AG04450 (cell line): ENCODE data around the gene XPR1. TPM values are rescaled to one million over a fixed set of nuclear protein-coding genes. Genes with fewer than 3 reads are reported as not detected.

Experiments
- CTCF ChIA-PET: fragments of 300-600, 350-600 bp; formaldehyde crosslinking; extraction: SDS; loops from one replicate; lab custom pipeline; 2022; ENCODE audit warnings: antibody characterized with exemption, inconsistent platforms; lab: Charles Lee
- POLR2A ChIA-PET: fragments of 350-600 bp; formaldehyde crosslinking; extraction: SDS; loops from one replicate; lab custom pipeline; 2021; ENCODE audit warnings: antibody characterized with exemption, inconsistent platforms; lab: Yijun Ruan, JAX
- DNase-seq: peaks from one replicate; pipeline ENCODE4 v3.0.0-alpha.2; 2011; ENCODE audit warnings: low read depth, low spot score
- H3K27ac ChIP-seq: one replicate; pipeline ENCODE4 v1.5.1; 2012; ENCODE audit warnings: low read depth, low read length, control low read depth
- H3K27me3 ChIP-seq: one replicate; pipeline ENCODE4 v1.6.0; 2012; ENCODE audit warnings: low read length; ENCODE audit not compliant: control insufficient read depth, insufficient read depth
- H3K4me3 ChIP-seq: 2 replicates; pipeline ENCODE4 v1.5.1; 2011; ENCODE audit warnings: mild to moderate bottlenecking, low read depth, low read length, control low read depth
- H3K9me3 ChIP-seq: 2 replicates; pipeline ENCODE4 v1.5.1; 2012; ENCODE audit warnings: low read length; ENCODE audit not compliant: control insufficient read depth, insufficient read depth
- polyA plus RNA-seq: library from polyadenylated mRNA; depleted of rRNA; stranded (reverse); fragments of >200 nt; gene quantifications from 2 replicates; pipeline ENCODE4 v1.2.3, GENCODE V29; 2011
- TF ChIP-seq, protein P1 (sequence below): IDR thresholded peaks from 2 replicates; pipeline ENCODE4 v1.5.1; 2011; ENCODE audit warnings: low read depth, low read length, control low read depth, inconsistent platforms

The XPR1 gene
- polyA plus RNA-seq, 1 experiment = 63.2 TPM

DNA sequence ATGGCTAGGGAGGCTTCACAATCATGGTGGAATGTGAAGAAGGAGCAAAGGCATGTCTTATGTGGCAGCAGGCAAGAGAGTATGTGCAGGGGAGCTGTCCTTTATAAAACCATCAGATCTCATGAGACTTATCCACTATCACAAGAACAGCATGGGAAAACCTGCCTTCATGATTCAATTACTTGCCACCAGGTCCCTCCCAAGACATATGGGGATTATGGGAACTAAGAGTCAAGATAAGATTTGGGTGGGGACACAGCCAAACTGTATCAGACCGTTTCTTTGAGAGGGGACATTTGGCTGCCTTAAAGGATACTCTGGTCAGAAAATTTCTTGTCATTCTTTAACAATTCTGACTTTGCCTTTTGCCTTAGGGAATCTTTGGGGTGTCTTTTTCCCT is 3.2 kb upstream of the XPR1 start:
- POLR2A ChIA-PET = no interaction called here

DNA sequence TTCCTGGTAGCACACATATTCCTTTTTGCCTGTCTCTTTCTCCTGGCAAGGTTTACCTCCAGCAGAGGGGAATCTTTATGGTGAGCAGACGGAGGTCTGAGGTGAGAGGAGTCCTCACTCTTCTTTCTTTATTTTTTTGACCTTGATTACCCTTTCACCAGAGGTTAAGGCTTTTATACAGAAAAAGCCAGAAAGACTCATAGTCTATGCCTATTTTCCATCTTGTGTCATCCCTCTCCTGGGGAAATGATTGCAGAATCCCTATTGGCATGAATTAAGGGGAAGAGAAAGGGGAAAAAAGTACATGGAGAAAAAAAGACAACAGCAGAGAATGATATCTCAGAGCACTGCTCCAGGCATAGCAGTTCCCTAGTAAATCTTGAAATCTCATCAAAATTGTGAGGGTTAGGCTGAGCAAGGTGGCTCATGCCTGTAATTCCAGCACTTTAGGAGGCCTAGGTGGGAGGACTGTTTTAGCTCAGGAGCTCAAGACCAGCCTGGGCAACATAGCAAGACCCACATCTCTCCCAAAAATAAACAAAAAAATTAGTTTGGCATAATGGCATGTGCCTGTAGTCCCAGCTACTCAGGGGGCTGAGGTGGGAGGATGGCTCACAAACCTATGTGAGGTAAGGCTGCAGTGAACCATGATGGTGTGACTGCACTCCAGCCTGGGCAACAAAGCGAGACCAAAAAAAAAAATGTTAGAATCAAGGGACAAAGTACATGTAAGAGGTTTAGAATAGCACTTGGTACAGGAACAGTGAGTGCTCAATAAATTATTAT is 1.2 kb upstream of the XPR1 start:
- Histone ChIP-seq H3K4me3 (no peak overlapping the region), H3K27ac (no peak overlapping the region), H3K27me3 (no peaks in the 10 kb centered on the region), H3K9me3 (no peaks in the 10 kb centered on the region)
- CTCF ChIA-PET = interaction anchor here (0.6 to 1.9 kb wide), 9 partner anchors 10 to 233 kb away, joined by 3 to 12 read pairs (median 4); no protein-coding TSS in a partner anchor
- POLR2A ChIA-PET = interaction anchor here (1.4 kb wide), 1 partner anchor 114 kb away, joined by 6 read pairs; no protein-coding TSS in a partner anchor
- TF ChIP-seq, protein P1, sequence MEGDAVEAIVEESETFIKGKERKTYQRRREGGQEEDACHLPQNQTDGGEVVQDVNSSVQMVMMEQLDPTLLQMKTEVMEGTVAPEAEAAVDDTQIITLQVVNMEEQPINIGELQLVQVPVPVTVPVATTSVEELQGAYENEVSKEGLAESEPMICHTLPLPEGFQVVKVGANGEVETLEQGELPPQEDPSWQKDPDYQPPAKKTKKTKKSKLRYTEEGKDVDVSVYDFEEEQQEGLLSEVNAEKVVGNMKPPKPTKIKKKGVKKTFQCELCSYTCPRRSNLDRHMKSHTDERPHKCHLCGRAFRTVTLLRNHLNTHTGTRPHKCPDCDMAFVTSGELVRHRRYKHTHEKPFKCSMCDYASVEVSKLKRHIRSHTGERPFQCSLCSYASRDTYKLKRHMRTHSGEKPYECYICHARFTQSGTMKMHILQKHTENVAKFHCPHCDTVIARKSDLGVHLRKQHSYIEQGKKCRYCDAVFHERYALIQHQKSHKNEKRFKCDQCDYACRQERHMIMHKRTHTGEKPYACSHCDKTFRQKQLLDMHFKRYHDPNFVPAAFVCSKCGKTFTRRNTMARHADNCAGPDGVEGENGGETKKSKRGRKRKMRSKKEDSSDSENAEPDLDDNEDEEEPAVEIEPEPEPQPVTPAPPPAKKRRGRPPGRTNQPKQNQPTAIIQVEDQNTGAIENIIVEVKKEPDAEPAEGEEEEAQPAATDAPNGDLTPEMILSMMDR = no peak
- no peak for DNase-seq

More for the DNA sequence above, 3.2 kb upstream of the XPR1 start:
- no peaks in the 10 kb centered on the region for H3K27me3 ChIP-seq
- no peaks in the 10 kb centered on the region for H3K9me3 ChIP-seq
- no peak overlapping the region for H3K4me3 ChIP-seq
- no peak for DNase-seq
- TF ChIP-seq, protein P1 = no peak
- CTCF ChIA-PET = no interaction called here
- no peak overlapping the region for H3K27ac ChIP-seq

DNA sequence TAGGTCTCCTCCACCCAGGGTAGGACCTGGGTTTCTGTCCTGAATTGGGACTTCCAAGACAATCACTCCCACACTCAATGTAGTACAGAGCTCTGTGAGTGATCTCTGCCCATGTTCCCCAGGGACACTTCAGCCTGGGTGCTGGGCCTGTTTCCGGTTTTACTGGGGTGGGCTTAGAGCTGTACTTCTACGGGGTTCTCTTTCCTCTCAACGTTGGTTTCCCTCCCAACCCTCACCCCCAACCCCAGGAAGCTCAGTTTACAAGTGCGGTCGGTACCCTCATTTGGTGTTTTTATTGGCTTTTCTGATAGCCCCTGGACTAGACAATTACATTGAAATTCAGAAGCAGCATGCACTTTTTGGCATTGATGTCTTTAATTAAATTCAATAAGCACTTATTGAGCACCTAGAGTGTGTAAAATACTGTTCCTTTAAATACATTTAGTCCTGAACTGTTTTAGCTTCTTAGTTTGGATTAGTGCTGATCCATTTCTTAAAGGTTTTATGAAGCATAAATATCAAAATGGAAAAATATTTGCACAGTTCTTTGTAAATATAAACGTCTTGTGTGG is 542 bp upstream of the XPR1 start:
- H3K27ac ChIP-seq = no peak overlapping the region
- ChIA-PET POLR2A (interaction anchor here (0.6 to 1.4 kb wide), 5 partner anchors 107 to 526 kb away, joined by 3 to 6 read pairs (median 3); no protein-coding TSS in a partner anchor), CTCF (interaction anchor here (0.9 to 1.9 kb wide), 9 partner anchors 10 to 232 kb away, joined by 3 to 12 read pairs (median 4); no protein-coding TSS in a partner anchor)
- H3K27me3 ChIP-seq = no peaks in the 10 kb centered on the region
- TF ChIP-seq, protein P1 = no peak
- no peak overlapping the region for H3K4me3 ChIP-seq
- H3K9me3 ChIP-seq = no peaks in the 10 kb centered on the region
- no peak for DNase-seq

DNA sequence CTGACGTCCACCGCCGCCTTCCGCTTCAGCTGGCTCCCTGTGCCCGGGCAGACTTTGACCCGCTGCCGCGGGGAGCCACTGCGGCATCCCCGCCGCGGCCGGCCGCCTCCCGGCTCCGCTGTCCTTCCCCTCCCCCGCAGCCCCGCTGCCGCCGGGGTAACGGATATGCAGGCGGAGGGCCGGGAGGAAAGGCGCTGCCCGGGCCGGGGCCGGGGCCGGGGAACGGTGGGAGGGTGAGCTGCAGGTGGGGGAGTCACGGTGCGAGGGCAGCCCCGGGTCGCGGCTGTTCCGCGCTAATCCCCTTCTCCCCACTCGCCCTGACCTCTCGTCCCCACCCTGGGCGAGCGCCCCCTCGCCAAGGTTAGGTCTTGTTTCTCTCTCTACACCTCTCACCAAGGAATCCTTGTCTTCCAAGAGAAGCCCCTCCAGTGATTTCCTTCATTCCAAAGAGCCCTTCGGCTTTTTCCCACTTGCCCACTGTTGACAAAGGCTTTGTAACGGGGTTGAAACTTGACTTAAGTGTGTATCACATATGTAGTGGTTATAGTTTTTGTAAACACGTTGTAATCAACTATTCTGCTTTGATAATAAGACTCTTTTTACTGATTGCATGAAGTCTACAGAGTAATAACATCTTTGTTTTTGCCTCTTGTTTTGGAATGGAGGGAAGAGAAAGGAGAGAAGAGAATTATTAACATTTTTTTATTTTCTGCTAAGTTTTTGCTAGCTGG is 669 bp downstream of the XPR1 start:
- TF ChIP-seq, protein P1 = peak; percentile 36
- Histone ChIP-seq H3K4me3 (peak overlapping the region; percentile 95), H3K27me3 (no peaks in the 10 kb centered on the region), H3K27ac (peak overlapping the region; percentile 68), H3K9me3 (no peaks in the 10 kb centered on the region)
- ChIA-PET POLR2A (interaction anchor here (0.6 to 1.3 kb wide), 2 partner anchors 108 to 525 kb away, joined by 3 to 6 read pairs; no protein-coding TSS in a partner anchor), CTCF (interaction anchor here (0.7 to 1.9 kb wide), 9 partner anchors 16 to 230 kb away, joined by 3 to 12 read pairs (median 4); no protein-coding TSS in a partner anchor)
- DNase-seq = no peak
